IPS-NIHi11 (cell line): ENCODE data around the gene INAFM2.

Experiments used
- DNase-seq: peaks from one replicate; pipeline ENCODE4 v3.0.0; 2012; ENCODE audit warnings: mixed read lengths, low spot score

INAFM2 gene

GRCh38 chr15:40287968-40288367 is 35.5 kb upstream of the INAFM2 start:
- no peak for DNase-seq

GRCh38 chr15:40289140-40289775 is 34.2 kb upstream of the INAFM2 start:
- no peak for DNase-seq

- no peak for DNase-seq
Measured at GRCh38 chr15:40290545-40290917, 33.0 kb upstream of the INAFM2 start.

- DNase-seq, result peak; percentile 88
Measured at GRCh38 chr15:40290918-40291574, 32.4 kb upstream of the INAFM2 start.

- no peak for DNase-seq
Measured at GRCh38 chr15:40292246-40292645, 31.2 kb upstream of the INAFM2 start.

GRCh38 chr15:40293006-40293405 is 30.5 kb upstream of the INAFM2 start:
- no peak for DNase-seq

- DNase-seq, result no peak
Measured at GRCh38 chr15:40293905-40294895, 29.3 kb upstream of the INAFM2 start.

- DNase-seq, result no peak
Measured at GRCh38 chr15:40295297-40295696, 28.2 kb upstream of the INAFM2 start.

GRCh38 chr15:40295877-40296560 is 27.5 kb upstream of the INAFM2 start:
- no peak for DNase-seq

- DNase-seq, result no peak
Measured at GRCh38 chr15:40296561-40297230, 26.8 kb upstream of the INAFM2 start.

- DNase-seq, result no peak
Measured at GRCh38 chr15:40297356-40297755, 26.1 kb upstream of the INAFM2 start.

GRCh38 chr15:40298216-40298935 is 25.1 kb upstream of the INAFM2 start:
- no peak for DNase-seq

GRCh38 chr15:40300367-40300766 is 23.1 kb upstream of the INAFM2 start:
- no peak for DNase-seq

GRCh38 chr15:40300771-40301170 is 22.7 kb upstream of the INAFM2 start:
- DNase-seq, result no peak

- DNase-seq, result peak; percentile 76
Measured at GRCh38 chr15:40301467-40302179, 21.9 kb upstream of the INAFM2 start.

GRCh38 chr15:40302288-40302886 is 21.1 kb upstream of the INAFM2 start:
- no peak for DNase-seq

- no peak for DNase-seq
Measured at GRCh38 chr15:40302981-40303380, 20.5 kb upstream of the INAFM2 start.

- no peak for DNase-seq
Measured at GRCh38 chr15:40303576-40303975, 19.9 kb upstream of the INAFM2 start.

- no peak for DNase-seq
Measured at GRCh38 chr15:40305281-40305680, 18.2 kb upstream of the INAFM2 start.

GRCh38 chr15:40306371-40306770 is 17.1 kb upstream of the INAFM2 start:
- DNase-seq, result no peak
